A549 (cell line): ENCODE results near the gene TUSC2. TPM values are rescaled to one million over a fixed set of nuclear protein-coding genes. Genes with fewer than 3 reads are reported as not detected.

Source experiments
- ATAC-seq, 2 experiments: fragments of 200-7000 bp in 1 of 2; fragments of >200 bp in 1 of 2; cut with Nextera tagmentation in 1 of 2; cut with Tn5 transposase in 1 of 2; 3 replicates each; pipeline versions ENCODE4 v1.8.0 to v1.9.1; 2018 to 2020; ENCODE audit warnings: mild to moderate bottlenecking in 1 of 2, moderate library complexity in 1 of 2
- CTCF ChIA-PET: fragments of 300-600 bp; sonication (Branson Sonifier 250); formaldehyde crosslinking; extraction: SDS; loops from one replicate; lab custom pipeline; 2021; ENCODE audit warnings: antibody characterized with exemption, inconsistent platforms; lab: Yijun Ruan, JAX
- POLR2A ChIA-PET: fragments of 350-600 bp; formaldehyde crosslinking; extraction: SDS; loops from one replicate; lab custom pipeline; 2021; ENCODE audit warnings: antibody characterized with exemption, inconsistent platforms; lab: Yijun Ruan, JAX
- DNase-seq, 2 experiments: peaks; one replicate each; pipeline versions ENCODE4 v3.0.0 to v3.0.0-alpha.2; 2011 to 2016; ENCODE audit warnings: low read depth in 1 of 2, low spot score in 1 of 2
- FAIRE-seq: peaks from 2 replicates; lab custom pipeline; 2011; peaks lifted over from hg19 to GRCh38; lab: Jason Lieb, UNC
- H3K27ac ChIP-seq, 2 experiments: fragments of >200 bp; sonication (Bioruptor Twin); formaldehyde crosslinking; 3 replicates each; pipeline ENCODE4 v1.5.1; 2016 to 2017
- H3K4me1 ChIP-seq: fragments of >200 bp; sonication (Bioruptor Twin); formaldehyde crosslinking; 3 replicates; pipeline ENCODE4 v1.6.1; 2016
- H3K4me2 ChIP-seq: fragments of >200 bp; sonication (Bioruptor Twin); formaldehyde crosslinking; 3 replicates; pipeline ENCODE4 v1.6.1; 2016
- H3K4me3 ChIP-seq: fragments of >200 bp; sonication (Bioruptor Twin); formaldehyde crosslinking; 3 replicates; pipeline ENCODE4 v1.5.1; 2016
- H3K9me3 ChIP-seq: fragments of >200 bp; sonication (Bioruptor Twin); formaldehyde crosslinking; 3 replicates; pipeline ENCODE4 v1.6.1; 2016
- CBX8 ChIP-seq: fragments of 200-600 bp; sonication (generic); IDR thresholded peaks from 2 replicates; pipeline ENCODE4 v1.6.1; 2016
- EHF ChIP-seq: fragments of 250-450 bp; sonication (Bioruptor Pico); IDR thresholded peaks from 2 replicates; pipeline ENCODE4 v1.5.0; 2020; ENCODE audit warnings: mild to moderate bottlenecking
- EHMT2 ChIP-seq: fragments of 200-600 bp; sonication (generic); IDR thresholded peaks from 2 replicates; pipeline ENCODE4 v1.6.1; 2016; ENCODE audit warnings: antibody characterized with exemption, low read depth, mild to moderate bottlenecking, moderate library complexity
- FOXS1 ChIP-seq: fragments of 250-450 bp; sonication (Bioruptor Pico); IDR thresholded peaks from 2 replicates; pipeline ENCODE4 v1.5.0; 2020; ENCODE audit warnings: mild to moderate bottlenecking, moderate library complexity
- HDAC2 ChIP-seq: fragments of 200-600 bp; sonication (generic); IDR thresholded peaks from 2 replicates; pipeline ENCODE4 v1.6.1; 2016
- HOXA7 ChIP-seq: fragments of 250-450 bp; sonication (Bioruptor Pico); IDR thresholded peaks from 2 replicates; pipeline ENCODE4 v1.5.0; 2020; ENCODE audit warnings: mild to moderate bottlenecking, moderate library complexity
- HOXB13 ChIP-seq: fragments of 250-450 bp; sonication (Bioruptor Pico); IDR thresholded peaks from 2 replicates; pipeline ENCODE4 v1.5.0; 2020; ENCODE audit warnings: low read depth, mild to moderate bottlenecking, moderate library complexity
- HOXB5 ChIP-seq: fragments of 250-450 bp; sonication (Bioruptor Pico); IDR thresholded peaks from 2 replicates; pipeline ENCODE4 v1.5.0; 2020; ENCODE audit warnings: mild to moderate bottlenecking, moderate library complexity
- KDM5A ChIP-seq: fragments of 200-600 bp; sonication (generic); IDR thresholded peaks from 2 replicates; pipeline ENCODE4 v1.6.1; 2016; ENCODE audit warnings: antibody characterized with exemption, mild to moderate bottlenecking
- NFE2L2 ChIP-seq: fragments of 150-350 bp; conservative IDR thresholded peaks from 2 replicates; pipeline ENCODE4 v1.6.1; 2014; ENCODE audit warnings: low read length
- POLR2AphosphoS2 ChIP-seq: conservative IDR thresholded peaks from 2 replicates; pipeline ENCODE4 v1.6.1; 2012; ENCODE audit warnings: low read length, improper control_type of control experiment, inconsistent platforms
- RCOR1 ChIP-seq: fragments of 150-350 bp; IDR thresholded peaks from 2 replicates; pipeline ENCODE4 v1.6.1; 2014; ENCODE audit warnings: antibody characterized with exemption, low read length, low read depth
- REST ChIP-seq: fragments of 200-600 bp; sonication (generic); IDR thresholded peaks from 2 replicates; pipeline ENCODE4 v1.6.1; 2016; ENCODE audit warnings: antibody characterized with exemption, mild to moderate bottlenecking, moderate library complexity
- RNF2 ChIP-seq: fragments of 200-600 bp; sonication (generic); IDR thresholded peaks from 2 replicates; pipeline ENCODE4 v1.6.1; 2016; ENCODE audit warnings: low read depth, mild to moderate bottlenecking, antibody characterized with exemption, moderate library complexity, borderline replicate concordance
- SREBF2 ChIP-seq: fragments of 450-650 bp; IDR thresholded peaks from 2 replicates; pipeline ENCODE4 v1.6.1; 2014; ENCODE audit warnings: mild to moderate bottlenecking, moderate library complexity
- ZFP36 ChIP-seq: fragments of 450-650 bp; IDR thresholded peaks from 2 replicates; pipeline ENCODE4 v1.6.1; 2014; ENCODE audit warnings: borderline replicate concordance; ENCODE audit not compliant: partially characterized antibody
- ZNF302 ChIP-seq: fragments of 250-450 bp; sonication (Bioruptor Pico); IDR thresholded peaks from 2 replicates; pipeline ENCODE4 v1.9.0; 2021; ENCODE audit warnings: inconsistent platforms, mild to moderate bottlenecking, moderate library complexity
- ZSCAN20 ChIP-seq: fragments of 250-450 bp; sonication (Bioruptor Pico); IDR thresholded peaks from 2 replicates; pipeline ENCODE4 v1.8.0; 2022; ENCODE audit warnings: mild to moderate bottlenecking, moderate library complexity
- WGBS: methylation state at CpG from one replicate; pipeline ENCODE4 v1.1.6; 2017; ENCODE audit errors: missing lambda C conversion rate; 5-methylcytosine and 5-hydroxymethylcytosine counted together
- polyA plus RNA-seq, 4 experiments: library from polyadenylated mRNA; depleted of rRNA in 3 of 4; stranded (reverse); fragments of >200 nt; fragmentation: RNase III in 1 of 4; extraction: RNeasy Plus Mini Kit Qiagen cat#74134 plus additional on column Dnase treatment in 1 of 4; gene quantifications; 2 replicates in 3 of 4; 3 replicates in 1 of 4; pipeline ENCODE4 v1.2.3, GENCODE V29; 2011 to 2017

Gene TUSC2
- polyA plus RNA-seq, 2 of the 4 experiments (the other 2 are of a cell fraction), result 18.2 to 23.5 TPM

DNA sequence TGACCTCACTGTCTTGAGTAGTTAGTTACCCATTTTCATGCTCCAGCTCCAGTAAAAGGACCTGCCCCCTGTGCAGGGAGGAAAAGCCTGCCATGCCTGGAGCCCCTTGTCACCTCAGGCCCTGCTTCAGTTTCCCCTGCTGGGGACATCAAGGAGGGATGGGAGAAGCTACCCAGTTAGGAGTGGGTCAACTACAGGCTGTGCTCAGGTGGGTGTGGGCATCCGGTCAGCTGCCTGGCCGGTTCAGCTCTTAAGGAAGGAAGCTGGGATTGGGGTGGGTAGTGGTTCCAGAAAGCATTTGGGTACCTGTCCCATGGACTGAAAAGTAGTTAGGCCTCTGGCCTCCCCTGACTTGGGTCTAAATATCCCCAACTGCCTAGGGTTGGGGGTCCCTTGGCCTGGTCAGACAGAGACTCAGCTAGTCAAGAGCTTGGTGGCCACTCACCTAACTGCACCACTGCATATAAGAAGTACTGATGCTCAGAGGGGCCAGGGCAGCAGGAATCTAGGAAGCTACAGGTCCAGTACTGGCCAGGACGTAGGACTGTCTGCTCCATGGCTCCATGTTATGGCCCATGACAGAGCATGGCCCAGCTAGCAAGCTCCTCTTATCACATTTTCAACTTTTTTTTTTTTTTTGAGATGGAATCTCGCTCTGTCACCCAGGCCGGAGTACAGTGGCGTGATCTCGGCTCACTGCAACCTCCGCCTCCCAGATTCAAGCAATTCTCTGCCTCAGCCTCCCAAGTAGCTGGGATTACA, 48.6 kb downstream of the TUSC2 start:
- CTCF ChIA-PET, result interaction anchor here (0.6 to 3.3 kb wide), 11 partner anchors 15 to 89 kb away, joined by 3 to 13 read pairs (median 3); partner anchors contain the start of genes GNAT1 and TUSC2
- TF ChIP-seq ZNF302, result no peak
- TF ChIP-seq HOXB5 (CRISPR knock-in tag), result no peak
- TF ChIP-seq REST, result no peak
- no peak for TF ChIP-seq SREBF2
- TF ChIP-seq POLR2AphosphoS2, result no peak
- TF ChIP-seq FOXS1 (CRISPR knock-in tag), result no peak
- no peak for TF ChIP-seq HOXA7
- TF ChIP-seq HOXB13 (CRISPR knock-in tag), result no peak
- TF ChIP-seq NFE2L2, result no peak
- no peak for DNase-seq
- no peak for FAIRE-seq
- Histone ChIP-seq H3K9me3 (no peaks in the 10 kb centered on the region), H3K27ac (no peak overlapping the region), H3K4me1 (no peaks in the 10 kb centered on the region), H3K4me2 (no peak overlapping the region), H3K4me3 (no peak overlapping the region)
- WGBS, result 93% methylated on average over 7 of the region's 8 CpGs
- ATAC-seq, result peak; percentile 34 to 47
- POLR2A ChIA-PET, result interaction anchor here (0.6 to 1.4 kb wide), 5 partner anchors 13 to 45 kb away, joined by 3 to 7 read pairs (median 5); partner anchors contain the start of genes GNAI2 and IFRD2

- no peak within 1 kb of the TSS for H3K4me2 ChIP-seq
- TF ChIP-seq HOXA7, result no peak
- TF ChIP-seq EHMT2, result no peak
- TF ChIP-seq HDAC2, result no peak
- TF ChIP-seq RCOR1, result no peak
- TF ChIP-seq CBX8, result no peak
- no peak for TF ChIP-seq KDM5A
- TF ChIP-seq EHF (CRISPR knock-in tag), result no peak
- TF ChIP-seq ZSCAN20 (CRISPR knock-in tag), result no peak
- TF ChIP-seq FOXS1 (CRISPR knock-in tag), result no peak
- TF ChIP-seq ZFP36, result no peak
- TF ChIP-seq RNF2, result no peak
- no peak for TF ChIP-seq SREBF2
- POLR2A ChIA-PET, result interaction anchor here (1.2 to 1.4 kb wide), 3 partner anchors 13 to 43 kb away, joined by 5 to 7 read pairs (median 5); partner anchors contain the start of genes GNAI2 and IFRD2
- no peak within 1 kb of the TSS for H3K4me3 ChIP-seq
- peak in 1 of 2 experiments; percentile 10; a peak in 1 of 6 replicates for ATAC-seq
- H3K9me3 ChIP-seq, result no peaks in the 10 kb centered on the region
- no CpG with 5 or more reads among the region's 2 CpGs for WGBS
- FAIRE-seq, result no peak
- no peak within 1 kb of the TSS for H3K27ac ChIP-seq
- no peaks in the 10 kb centered on the region for H3K4me1 ChIP-seq
- no peak for DNase-seq
- CTCF ChIA-PET, result interaction anchor here (0.8 to 3.3 kb wide), 8 partner anchors 9 to 88 kb away, joined by 3 to 13 read pairs (median 4); partner anchors contain the start of genes GNAT1 and TUSC2
Measured at GRCh38 chr3:50278880-50279224, 49.2 kb downstream of the TUSC2 start, which contains the start of gene LSMEM2. Gene LSMEM2, plus strand, starts transcription at chr3:50279087. Its CDS starts 27 bp downstream, at chr3:50279114.
